NCI-H2029 (cell line): ENCODE data around the gene TRIM71.
"Not testable (repeated sequence)": the region's sequence is repeated elsewhere in the genome, so short reads cannot be mapped to it uniquely, and the experiment has no call there.

Experiments
- DNase-seq: peaks from one replicate; lab custom pipeline; 2025; lab: John Stamatoyannopoulos, UW

Gene TRIM71

DNA sequence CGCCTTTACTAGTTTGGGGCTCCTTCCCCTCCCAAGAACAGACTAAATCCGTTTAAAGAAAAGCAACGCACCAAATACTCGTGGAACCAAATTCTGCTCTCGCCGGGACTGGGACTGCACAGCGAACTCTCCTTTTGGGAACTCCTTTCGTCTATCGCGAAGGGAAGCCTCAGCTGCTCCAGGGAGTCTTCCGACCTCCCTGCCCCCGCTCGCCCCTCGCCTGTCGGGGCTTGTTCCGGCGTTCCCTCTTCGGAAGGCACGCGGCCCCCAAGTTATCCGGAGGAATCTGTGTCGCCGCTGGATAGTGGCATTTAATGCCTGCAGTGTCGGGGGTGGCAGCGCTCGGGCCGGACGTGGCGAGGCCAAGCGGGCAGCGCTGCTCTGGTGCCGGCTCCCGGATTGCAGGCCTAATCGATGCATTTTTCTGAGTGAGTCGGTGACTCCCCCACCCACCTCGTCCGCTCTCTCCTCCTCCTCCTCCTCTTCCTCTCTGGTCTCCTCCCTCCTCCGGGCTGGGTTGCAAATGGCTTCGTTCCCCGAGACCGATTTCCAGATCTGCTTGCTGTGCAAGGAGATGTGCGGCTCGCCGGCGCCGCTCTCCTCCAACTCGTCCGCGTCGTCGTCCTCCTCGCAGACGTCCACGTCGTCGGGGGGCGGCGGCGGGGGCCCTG lies at the start of gene TRIM71:
TSS of gene TRIM71 (plus strand) at position 440 of the 671 bp plus-strand sequence. CDS start at position 524, 84 bp downstream.
- DNase-seq, result no peak

DNA sequence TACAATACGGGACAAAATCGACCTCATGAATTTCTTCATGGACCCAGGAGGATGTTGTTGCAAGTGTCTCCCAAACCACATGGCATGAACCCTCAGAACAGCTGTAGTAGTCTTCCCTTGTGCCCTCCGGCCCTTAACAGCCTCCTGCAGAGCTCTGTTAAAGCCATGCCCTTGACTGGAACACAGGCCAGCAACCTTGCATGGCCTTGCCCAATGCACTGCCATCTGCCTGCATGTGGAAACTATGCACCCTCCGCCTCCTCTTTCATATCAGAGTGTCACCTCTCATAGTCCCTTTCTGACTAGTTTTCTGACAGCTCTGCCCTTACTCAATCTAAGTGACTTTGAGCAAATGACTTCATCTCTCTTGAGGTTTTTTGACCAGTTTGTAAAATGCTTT lies 39.4 kb upstream of the TRIM71 start:
- no peak for DNase-seq

DNA sequence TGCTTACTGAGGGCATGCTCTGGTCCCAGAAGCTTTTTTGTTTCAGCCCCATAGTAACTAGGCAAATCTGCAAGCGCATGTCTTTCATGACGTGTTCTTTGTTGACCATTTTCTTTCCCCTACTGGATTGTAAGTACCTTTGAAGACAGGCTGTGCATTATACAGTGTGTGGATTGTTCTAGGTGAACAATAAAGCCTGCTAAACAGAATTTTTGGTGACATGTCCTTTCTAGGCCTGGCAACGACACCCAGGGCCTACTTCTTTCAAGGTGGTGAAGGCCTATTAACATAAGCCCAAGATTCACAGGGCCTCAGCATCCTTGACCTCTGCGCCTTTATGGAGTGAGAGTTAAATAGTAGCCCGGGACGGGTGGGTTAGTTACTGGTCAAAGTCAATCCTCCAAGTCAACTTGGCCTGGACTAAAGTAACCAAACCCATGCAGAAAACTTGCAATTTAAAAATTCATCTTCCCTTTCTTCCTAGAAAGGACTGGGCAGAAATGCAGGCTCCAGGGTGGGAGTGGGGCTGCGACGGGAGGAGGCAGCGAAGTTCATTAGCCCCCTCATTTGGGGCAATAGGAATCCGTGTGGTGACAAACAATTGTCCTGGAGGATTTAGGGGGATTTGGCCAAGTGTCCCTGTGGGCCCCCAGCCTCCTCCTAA lies 37.6 kb upstream of the TRIM71 start:
- no peak for DNase-seq

DNA sequence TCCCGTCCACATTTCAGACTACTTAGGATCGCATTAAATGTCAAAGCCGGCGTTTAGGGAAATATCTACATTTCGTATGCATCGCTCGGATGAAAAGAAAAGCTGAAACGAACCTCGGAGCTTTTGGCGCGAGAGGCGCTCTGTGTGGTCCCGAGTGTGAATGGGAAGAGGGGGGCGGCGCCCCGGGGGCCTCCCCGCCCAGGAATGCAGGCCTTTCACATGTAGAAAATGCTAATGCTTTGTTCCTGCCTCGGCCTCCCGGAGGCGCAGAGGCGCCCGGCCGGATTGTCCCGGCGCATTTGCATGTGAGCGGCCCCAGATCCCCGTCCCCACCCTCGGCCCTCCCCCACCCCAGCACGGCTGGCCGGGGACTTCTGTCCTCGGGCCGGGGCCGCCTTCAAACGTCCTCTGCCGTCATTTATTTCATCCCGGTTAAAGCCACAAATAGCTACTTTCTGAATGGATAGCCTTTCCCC lies 37.0 kb upstream of the TRIM71 start:
- no peak for DNase-seq

DNA sequence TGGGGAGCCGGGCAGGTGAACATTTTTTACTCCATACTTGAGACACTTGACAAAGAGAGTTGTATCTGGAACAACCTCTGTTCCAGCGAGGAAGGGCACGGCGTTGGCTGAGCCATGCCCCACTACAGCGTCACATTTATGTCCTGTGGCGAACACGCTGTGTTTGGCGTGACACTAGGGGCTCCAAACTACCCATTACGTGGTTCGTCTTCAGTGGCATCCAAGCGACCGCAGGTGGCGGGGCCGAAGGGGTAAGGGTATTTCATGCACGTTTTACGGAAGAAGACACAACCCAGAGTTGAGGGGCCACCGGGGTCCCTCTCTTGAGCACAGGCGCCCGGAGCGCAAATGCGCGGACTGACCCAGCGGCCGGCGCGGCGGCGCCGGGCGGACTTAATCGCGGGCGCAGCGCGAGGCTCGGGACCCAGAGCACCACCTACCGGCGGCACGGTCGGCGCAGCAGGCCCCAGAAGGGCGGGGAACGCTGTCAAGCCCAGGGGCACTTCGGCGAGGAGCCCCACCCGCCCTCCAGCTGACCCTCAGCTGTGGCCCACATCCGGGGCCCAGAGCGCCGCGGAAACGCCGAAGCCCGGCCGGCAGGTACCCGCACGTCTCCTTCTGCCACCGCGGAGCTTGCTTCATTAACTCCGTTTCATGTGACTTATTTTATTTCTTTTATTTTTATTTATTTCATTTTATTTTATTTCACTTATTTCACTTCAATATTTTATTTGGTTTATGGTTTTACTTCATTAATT lies 36.4 kb upstream of the TRIM71 start:
- DNase-seq, result peak; percentile 80

DNA sequence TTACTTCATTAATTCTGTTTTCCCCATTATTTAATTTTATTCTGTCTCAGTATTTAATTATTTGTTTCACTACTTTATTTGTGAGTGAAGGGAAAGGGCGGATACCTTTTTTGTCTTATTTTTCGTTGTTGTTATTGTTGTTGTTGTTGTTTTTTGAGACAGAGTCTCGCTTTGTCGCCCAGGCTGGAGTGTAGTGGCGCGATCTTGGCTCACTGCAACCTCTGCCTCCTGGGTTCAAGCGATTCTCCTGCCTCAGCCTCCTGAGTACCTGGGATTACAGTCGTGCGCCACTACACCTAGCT lies 35.9 kb upstream of the TRIM71 start:
- not testable (repeated sequence) for DNase-seq

DNA sequence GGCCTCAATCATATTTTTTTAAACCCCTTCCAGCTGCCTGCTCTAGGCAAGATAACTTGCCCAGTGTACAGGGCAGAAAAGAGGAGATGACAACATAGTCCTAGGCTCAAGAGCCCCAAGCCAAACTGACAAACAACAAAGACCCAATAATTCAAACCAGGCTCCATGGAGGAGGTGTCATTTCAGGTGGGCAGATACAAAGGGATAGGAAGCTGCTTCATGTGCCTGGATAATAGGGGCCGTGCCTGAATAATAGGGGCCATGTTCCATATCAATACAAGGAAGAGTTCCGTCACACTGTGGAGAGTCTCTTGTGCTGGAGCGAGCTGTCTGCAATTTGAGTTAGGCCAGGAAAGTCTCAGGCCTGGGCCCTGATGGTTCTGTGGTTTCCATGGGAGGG lies 35.4 kb upstream of the TRIM71 start:
- no peak for DNase-seq

DNA sequence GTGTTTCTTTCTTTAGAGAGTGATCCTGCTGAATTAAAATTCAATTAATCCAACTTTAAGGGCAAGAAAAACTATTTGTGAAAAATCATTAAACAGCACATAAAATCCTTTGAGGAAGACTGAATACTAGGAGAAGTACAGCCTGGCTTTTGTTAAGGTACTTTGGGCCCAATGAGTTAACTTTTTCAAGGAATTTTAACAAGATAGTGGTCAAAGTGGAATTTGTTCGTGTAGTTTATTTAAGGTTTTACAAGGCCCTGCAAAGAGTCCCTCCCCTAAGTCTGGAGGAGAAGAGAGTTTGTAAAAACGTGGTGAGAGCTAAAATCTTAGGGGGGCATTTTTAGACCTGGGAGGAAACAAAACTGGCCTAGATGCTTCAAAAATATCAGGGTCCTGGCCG lies 26.0 kb upstream of the TRIM71 start:
- DNase-seq, result no peak

DNA sequence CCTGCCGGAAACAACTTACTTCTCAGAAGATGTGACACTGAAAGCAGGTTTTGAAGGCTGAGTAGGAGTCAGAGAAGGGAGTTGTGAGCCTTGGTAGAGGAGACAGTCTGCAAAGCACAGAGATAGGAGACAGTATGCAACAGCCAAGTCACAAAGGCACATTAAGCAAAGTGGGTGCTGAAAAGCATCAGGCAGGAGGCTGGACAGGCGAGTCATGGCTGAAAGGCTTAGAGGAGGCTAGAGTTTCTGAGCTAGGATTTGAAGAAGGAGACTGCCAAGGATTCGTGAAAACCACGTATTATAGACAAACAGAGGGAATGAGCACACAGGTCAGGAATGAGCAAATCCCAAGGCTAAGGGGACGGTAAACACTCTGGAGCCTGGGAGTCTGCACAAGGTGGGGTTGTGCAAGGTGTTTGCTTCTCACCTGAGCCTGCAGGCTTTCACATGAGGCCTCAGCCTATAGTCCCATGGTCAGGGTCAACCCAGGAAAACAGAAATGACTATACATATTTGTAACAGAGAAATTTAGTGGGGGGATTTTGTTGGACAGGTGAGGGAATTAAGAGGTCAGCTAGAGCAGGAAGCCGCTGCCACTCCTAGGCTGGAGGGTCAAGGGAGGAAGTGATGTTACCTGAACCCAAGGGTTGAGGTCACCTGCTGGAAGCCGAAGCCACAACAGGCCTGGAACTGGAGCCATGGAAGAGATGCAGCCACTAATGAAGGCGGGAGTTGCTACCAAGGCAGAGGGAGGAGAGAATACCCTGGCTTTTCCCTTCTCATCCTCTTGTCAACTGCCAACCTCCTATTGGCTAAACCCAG lies 23.1 kb upstream of the TRIM71 start:
- peak; percentile 60 for DNase-seq

DNA sequence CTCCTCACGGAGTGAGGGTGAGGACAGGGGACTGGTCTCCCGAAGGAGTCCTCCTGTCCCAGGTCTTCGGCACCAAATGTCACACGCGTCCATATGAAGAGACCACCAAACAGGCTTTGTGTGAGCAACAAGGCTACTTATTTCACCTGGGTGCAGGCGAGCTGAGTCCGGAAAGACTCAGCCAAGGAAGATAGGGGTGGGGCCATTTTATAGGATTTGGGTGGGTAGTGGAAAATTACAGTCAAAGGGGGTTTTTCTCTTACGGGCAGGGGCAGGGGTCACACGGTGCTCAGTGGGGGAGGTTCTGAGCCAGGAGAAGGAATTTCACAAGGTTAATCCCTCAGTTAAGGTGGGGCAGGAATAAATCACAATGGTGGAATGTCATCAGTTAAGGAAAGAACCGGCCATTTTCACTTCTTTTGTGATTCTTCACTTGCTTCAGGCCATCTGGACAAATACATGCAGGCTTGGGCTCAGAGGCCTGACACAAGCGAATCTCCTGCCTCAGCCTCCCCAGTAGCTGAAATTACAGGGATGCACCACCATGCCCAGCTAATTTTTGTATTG lies 21.3 kb upstream of the TRIM71 start:
- not testable (repeated sequence) for DNase-seq

DNA sequence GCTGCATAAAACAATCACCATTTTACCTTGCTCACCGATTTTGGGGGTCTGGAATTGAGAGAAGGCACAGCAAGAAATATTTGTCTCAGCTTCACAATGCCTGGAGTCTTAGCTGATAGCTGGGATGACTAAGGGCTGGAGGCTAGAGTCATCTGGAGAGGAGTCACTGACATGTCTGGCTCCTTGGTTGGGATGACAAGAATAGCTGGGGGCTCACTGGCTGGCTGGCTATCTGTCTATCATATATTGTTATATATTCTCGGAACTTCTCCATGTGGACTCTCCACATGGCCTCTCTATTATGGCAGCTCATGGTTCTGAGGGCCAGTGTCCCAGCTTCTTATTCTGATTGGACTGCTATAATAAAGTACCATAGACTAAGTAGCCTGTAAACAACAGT lies 20.0 kb upstream of the TRIM71 start:
- DNase-seq, result no peak

DNA sequence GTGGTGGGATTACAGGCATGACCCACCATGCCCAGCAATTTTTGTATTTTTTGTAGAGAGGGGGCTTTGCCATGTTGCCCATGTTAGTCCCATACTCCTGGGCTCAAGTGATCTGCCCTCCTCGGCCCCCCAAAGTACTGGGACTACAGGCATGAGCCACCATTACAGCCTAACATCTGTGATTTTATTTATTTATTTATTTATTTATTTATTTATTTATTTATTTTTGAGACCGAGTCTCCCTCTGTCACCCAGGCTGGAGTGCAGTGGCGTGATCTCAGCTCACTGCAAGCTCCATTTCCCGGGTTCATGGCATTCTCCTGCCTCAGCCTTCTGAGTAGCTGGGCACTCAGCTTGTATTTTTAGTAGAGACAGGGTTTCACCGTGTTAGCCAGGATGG lies 16.4 kb upstream of the TRIM71 start:
- not testable (repeated sequence) for DNase-seq

DNA sequence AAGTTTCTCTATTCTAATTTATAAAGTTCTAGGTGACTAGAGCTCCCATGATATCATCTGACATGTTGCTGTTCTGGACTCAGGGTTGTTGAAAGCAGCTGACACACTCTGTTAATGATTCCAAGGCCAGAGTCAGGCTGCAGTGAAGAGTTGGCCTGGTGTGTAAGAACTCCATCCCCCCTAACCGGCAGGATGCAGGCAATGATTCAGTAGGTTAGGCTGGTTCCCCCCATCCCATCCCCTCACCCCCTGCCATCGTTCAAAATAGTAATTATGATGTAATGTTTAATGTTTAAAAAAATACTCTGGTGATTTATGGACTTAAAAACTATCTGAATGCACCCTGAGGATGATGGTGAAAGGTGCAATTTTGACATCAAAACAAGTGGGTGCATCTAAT lies 4.6 kb upstream of the TRIM71 start:
- DNase-seq, result no peak

DNA sequence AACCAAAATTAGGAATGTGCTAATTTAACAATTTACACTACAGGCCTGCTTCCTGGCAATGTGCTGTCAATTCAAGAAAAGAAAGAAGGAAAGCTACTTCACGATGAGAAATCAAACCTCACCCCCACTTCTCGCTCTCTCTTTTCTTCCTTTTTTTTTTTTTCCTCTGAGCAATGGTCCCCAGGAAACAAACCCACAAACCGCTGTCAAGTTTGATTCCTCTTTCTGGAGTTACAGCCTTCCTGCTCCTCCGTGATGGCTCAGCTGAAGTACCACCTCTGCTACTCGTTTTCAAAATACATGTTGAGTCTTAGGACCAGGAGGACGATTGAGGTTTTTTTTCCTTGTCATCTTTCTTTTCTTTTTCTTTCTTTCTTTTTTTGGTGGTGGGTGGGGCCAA lies 3.4 kb upstream of the TRIM71 start:
- no peak for DNase-seq

DNA sequence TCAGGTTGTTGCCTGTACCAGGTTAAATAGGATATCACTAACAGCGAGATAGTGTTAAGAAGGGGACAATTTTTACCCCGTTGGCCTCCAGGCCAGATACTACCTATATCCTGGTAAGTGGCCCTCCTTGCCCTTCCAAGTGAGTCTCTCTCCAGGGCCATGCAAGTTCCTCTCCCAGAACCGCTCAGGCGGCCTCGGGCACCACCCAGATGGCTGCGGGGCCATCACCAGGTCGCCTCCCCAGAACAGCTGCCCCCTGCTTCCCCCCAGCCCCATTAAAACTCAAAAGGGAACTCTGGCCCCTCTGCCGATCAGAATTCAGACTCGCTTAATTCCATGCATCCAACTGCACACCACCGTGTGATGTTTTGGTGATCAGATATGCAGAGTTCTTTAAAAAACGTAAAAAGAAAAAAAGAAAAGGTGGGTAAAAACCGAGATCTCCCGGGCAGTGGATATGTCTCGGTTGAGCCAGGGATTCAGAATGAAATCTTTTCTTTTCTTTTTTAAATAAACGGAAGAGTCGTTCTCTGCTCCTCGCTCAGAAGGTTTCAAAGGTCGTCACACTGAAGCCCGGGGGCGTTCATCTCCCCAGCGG lies 1.9 kb upstream of the TRIM71 start:
- no peak for DNase-seq

DNA sequence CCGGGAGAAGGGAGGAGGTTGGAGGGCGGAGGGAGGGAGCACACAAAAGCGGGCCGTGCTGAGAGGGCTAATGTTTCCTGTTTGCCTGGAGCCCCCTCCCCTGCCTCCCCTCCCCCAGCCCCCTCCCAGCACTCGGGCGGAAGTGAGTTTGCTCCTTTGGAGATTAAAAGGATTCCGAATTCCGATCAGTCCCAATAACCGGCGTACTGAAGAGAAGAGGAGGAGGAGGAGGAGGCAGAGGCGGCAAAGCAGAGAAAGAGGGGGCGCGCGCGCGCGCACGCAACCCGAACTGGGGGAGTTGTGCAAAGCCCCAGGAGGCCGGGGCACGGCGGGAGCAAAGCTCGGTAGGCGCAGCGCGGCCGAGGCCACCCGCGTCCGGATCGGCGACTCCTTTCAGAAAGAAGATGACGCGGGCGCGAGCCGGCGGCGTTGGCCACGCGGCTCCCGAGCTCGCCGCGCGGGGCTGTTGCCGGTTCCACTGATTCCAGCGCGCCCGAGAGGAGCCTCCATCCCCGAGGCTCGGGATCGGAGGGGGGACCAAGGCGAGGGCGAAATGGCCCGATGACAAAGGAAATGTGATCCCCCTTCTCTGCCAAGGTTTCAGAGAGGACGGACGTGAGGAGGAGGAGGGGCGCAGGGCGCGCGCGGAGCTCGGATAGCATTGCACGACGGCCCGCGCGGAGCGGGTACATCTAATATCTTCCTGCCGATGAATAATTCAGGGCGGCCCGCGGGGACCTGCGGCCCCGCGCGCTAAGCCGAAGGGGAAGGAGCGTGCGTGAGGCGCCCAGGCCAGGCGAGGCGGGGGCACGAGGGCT lies 1.1 kb upstream of the TRIM71 start:
- DNase-seq, result peak; percentile 16

DNA sequence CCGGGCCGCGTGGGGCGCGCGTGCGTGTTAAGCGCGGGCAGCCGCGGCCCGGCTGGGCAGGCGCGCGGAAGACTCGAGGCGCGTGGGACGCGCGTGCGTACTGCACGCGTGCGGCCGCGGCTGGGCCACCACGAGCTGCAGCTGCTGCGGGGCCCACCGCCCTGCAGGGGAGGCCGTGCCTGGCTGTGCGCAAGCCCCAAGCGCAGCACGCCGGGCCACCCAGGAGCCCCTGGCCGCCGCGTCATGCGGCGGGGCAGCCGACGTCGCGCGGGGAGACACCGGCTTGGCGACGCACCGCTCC lies 590 bp upstream of the TRIM71 start:
- no peak for DNase-seq

DNA sequence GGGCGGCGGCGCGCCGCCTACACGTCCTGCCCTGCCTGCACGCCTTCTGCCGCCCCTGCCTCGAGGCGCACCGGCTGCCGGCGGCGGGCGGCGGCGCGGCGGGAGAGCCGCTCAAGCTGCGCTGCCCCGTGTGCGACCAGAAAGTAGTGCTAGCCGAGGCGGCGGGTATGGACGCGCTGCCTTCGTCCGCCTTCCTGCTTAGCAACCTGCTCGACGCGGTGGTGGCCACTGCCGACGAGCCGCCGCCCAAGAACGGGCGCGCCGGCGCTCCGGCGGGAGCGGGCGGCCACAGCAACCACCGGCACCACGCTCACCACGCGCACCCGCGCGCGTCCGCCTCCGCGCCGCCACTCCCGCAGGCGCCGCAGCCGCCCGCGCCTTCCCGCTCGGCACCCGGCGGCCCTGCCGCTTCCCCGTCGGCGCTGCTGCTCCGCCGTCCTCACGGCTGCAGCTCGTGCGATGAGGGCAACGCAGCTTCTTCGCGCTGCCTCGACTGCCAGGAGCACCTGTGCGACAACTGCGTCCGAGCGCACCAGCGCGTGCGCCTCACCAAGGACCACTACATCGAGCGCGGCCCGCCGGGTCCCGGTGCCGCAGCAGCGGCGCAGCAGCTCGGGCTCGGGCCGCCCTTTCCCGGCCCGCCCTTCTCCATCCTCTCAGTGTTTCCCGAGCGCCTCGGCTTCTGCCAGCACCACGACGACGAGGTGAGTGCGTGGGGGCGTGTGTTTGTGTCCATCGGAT lies 602 bp downstream of the TRIM71 start:
- peak; percentile 10 for DNase-seq

DNA sequence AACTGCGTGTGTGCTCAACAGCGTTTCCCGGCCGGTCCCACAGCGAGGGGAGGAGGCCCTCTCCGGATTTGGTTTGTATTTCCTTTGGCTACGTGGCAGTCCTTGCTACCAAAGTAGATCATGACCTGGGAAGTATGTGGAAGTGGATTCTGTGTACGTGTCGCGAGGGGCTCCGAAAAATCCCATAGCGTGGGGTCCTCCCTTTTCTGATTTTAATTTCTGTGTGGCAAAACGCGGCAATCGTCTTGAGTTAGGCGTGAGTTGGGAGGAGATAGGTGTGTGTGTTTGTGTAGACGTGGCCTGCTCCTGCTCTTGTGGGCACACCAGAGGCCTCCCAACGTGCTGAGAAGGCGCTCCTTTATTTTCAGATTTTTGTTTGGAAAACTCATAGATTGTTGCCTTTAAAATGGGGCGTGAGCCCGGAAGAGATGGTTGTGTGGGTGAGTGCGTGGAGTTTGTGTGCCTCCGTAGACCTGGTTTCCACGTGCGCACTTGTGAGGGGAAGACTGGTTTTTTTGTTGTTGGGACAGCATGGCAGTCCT lies 1.2 kb downstream of the TRIM71 start:
- DNase-seq, result no peak
